Body of pancreas (tissue), 4 donors: ENCODE measurements around the gene E2F2.
"Not testable (repeated sequence)": the region's sequence is repeated elsewhere in the genome, so short reads cannot be mapped to it uniquely, and the experiment has no call there.

ENCODE experiments used
- POLR2A ChIP-seq, 3 donors: fragments of 450-650 bp; IDR thresholded peaks; one replicate each; pipeline ENCODE4 v1.6.1; 2016; ENCODE audit warnings: antibody characterized with exemption in 3 of 3, mild to moderate bottlenecking in 2 of 3
- TF ChIP-seq, protein P1 (sequence below), 7 experiments: fragments of 450-650 bp in 4 of 7; fragments of 200-600 bp in 3 of 7; sonication (generic) in 3 of 7; IDR thresholded peaks; one replicate each; pipeline ENCODE4 v1.5.1; 2016 to 2019; ENCODE audit warnings: antibody characterized with exemption in 7 of 7

DNA sequence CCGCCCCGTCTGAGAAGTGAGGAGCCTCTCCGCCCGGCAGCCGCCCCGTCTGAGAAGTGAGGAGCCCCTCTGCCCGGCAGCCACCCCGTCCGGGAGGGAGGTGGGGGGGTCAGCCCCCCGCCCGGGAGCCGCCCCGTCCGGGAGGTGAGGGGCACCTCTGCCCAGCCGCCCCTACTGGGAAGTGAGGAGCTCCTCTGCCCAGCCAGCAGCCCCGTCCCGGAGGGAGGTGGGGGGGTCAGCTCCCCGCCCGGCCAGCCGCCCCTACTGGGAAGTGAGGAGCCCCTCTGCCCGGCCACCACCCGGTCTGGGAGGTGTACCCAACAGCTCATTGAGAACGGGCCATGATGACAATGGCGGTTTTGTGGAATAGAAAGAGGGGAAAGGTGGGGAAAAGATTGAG, 26.9 kb downstream of the E2F2 start:
- TF ChIP-seq, protein P1, sequence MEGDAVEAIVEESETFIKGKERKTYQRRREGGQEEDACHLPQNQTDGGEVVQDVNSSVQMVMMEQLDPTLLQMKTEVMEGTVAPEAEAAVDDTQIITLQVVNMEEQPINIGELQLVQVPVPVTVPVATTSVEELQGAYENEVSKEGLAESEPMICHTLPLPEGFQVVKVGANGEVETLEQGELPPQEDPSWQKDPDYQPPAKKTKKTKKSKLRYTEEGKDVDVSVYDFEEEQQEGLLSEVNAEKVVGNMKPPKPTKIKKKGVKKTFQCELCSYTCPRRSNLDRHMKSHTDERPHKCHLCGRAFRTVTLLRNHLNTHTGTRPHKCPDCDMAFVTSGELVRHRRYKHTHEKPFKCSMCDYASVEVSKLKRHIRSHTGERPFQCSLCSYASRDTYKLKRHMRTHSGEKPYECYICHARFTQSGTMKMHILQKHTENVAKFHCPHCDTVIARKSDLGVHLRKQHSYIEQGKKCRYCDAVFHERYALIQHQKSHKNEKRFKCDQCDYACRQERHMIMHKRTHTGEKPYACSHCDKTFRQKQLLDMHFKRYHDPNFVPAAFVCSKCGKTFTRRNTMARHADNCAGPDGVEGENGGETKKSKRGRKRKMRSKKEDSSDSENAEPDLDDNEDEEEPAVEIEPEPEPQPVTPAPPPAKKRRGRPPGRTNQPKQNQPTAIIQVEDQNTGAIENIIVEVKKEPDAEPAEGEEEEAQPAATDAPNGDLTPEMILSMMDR (IDR thresholded peaks at IDR 0.05), result not testable (repeated sequence)
- not testable (repeated sequence) for TF ChIP-seq POLR2A (IDR thresholded peaks at IDR 0.05)
